Measurements from ENCODE around the gene MIER1.

GRCh38 chr1:66925558-66925910, 744 bp downstream of the MIER1 start:
- TF ChIP-seq CTCF (IDR thresholded peaks at IDR 0.05 in 8 of 11, conservative IDR thresholded peaks at IDR 0.05 in 3 of 11) (no peak), POLR2A (IDR thresholded peaks at IDR 0.05) (no peak), POLR2AphosphoS5 (IDR thresholded peaks at IDR 0.05) (no peak)
